HG03159 (cell line): ENCODE results near the gene NEUROD2.

Source experiments
- ATAC-seq: cut with Tn5 transposase; IDR thresholded peaks from one replicate; pipeline ENCODE4 v1.9.1; 2021; ENCODE audit warnings: mild to moderate bottlenecking, moderate library complexity; ENCODE audit not compliant: unreplicated experiment

The NEUROD2 gene

DNA sequence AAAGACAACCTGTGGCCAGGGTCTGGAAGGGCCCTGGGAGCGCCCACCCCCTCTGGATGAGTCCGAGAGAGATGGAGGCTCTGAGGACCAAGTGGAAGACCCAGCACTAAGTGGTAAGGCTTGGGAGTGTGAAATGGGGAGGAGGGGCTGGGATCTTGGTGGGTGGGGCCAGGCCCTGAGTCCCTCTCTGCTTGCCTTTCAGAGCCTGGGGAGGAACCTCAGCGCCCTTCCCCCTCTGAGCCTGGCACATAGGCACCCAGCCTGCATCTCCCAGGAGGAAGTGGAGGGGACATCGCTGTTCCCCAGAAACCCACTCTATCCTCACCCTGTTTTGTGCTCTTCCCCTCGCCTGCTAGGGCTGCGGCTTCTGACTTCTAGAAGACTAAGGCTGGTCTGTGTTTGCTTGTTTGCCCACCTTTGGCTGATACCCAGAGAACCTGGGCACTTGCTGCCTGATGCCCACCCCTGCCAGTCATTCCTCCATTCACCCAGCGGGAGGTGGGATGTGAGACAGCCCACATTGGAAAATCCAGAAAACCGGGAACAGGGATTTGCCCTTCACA lies 28.0 kb upstream of the NEUROD2 start:
- no peak for ATAC-seq

GRCh38 chr17:39634384-39634871 lies 26.7 kb upstream of the NEUROD2 start:
- ATAC-seq: no peak

DNA sequence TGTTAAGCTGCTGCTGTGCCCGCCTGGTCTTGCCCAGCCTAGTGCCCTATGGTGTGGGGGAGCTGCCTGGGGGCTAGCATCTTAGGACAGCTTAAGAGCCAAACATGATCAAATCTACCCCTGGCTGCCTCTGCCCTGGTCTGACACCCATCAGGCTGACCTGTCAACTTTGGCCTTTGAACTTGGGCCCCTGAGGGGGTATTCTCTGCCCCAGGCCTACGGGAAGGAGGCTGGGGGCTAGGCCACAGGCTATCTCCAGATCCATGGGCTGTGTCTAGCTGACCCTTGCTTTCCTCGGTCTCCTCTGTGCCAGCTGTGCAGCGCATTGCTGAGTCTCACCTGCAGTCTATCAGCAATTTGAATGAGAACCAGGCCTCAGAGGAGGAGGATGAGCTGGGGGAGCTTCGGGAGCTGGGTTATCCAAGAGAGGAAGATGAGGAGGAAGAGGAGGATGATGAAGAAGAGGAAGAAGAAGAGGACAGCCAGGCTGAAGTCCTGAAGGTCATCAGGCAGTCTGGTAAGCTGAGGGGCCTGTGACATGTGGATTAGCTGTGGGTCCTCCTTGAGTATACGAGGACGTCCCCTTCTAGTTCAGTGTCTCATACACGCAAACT lies 26.0 kb upstream of the NEUROD2 start:
- no peak for ATAC-seq

GRCh38 chr17:39632153-39632941 lies 24.6 kb upstream of the NEUROD2 start:
- ATAC-seq: no peak

GRCh38 chr17:39631403-39631802 lies 23.7 kb upstream of the NEUROD2 start:
- ATAC-seq: no peak

DNA sequence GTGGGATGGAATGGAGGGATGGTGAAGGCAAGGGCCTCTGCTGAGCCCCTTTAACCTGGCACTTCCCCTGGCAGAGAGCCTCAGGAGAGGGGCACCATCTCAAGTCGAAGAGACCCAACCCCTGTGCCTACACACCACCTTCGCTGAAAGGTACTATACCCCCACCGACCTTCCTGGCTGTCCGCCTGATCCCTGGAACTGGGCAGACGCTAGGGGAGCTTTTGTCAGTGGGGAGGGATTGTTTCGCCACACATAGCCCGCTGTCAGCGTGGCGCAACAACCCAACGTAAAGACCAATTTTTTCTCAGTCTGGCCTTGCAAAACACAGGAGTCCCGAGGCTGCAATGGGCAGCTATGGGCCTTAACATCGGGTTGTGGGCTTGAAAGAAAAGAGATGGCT lies 22.2 kb upstream of the NEUROD2 start:
- no peak for ATAC-seq

GRCh38 chr17:39629494-39629880 lies 21.8 kb upstream of the NEUROD2 start:
- no peak for ATAC-seq

GRCh38 chr17:39628655-39629493 lies 21.2 kb upstream of the NEUROD2 start:
- no peak for ATAC-seq

DNA sequence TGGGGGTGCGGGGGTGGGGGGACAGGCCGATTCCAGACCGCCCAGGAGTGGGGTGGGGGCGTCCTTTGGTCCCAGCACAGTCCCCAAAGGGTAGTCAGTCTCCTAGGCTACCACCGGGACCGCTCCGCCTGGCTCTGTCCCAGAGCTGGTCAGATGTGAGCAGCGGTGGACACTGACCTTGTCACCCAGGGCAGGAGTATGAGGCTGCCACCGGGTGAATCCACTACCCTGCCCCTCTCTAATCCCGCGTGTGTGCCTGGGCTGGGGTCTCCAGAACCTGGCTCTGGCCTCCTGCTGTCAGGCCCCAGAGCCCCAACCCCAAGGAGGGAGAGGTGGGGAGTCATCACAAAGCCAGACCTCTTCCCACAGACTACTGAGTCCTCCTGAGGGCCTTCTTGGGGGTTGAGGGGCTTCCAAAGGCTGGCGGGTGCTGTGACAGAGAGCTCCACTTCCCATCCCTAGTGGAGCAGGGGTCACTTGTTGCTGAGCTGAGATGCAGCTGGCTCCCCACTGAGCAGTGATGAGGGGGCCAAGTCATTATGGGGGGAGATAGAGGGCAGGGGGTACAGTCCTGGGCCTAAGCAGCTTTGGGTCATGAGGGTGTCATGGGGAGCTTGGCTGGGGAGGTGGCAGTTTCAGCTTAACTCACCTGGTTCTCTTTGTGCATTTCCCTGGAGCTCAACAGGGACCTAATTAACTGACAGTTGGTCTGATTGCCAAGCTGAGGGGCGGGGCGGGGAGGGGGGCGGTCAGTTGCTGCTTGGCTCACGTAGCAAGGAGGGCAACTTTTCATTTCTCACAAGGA lies 20.2 kb upstream of the NEUROD2 start:
- ATAC-seq: no peak

- no peak for ATAC-seq
These were observed 19.5 kb upstream of the NEUROD2 start for GRCh38 chr17:39627047-39627711.

DNA sequence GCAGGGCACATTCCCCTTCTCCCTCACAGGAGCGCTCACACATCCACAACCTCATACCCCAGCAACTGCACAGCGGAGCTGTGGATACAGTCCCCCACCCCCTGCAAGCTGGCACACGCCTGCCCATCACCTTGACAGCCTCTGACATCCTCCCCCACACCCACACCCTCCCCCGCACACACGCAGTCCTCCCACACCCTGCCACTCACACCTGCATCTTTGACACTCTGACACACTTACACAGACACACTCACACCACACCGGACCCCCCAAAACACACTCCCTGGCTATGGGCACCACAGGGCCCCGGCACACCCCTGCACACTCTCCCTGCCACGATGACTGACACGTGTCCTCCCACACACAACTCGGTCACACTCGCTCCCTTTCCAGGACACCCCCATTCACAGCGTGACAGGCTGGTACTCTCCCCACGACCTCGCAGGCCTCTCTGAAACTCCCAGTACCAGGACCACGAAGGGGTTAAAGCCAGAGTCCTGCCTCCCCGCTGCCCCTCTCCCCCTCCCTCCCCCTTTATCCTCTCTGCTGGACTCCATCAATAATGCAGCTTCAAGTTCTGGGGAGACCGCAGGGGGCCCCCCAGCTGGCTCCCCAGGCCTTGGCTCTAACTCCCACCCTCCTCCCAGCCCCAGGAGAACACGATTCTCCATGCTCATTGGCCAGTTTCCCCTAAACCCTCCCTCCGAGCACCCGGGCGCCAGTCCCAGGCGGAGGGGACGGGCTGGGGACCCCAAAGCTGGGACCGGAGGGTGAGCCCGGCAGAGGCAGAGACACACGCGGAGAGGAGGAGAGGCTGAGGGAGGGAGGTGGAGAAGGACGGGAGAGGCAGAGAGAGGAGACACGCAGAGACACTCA lies 18.7 kb upstream of the NEUROD2 start, which contains the start of gene PPP1R1B:
TSS of gene PPP1R1B (plus strand) at position 782 of the 876 bp plus-strand sequence. CDS start 441 bp downstream, outside the sequence.
- ATAC-seq: no peak

DNA sequence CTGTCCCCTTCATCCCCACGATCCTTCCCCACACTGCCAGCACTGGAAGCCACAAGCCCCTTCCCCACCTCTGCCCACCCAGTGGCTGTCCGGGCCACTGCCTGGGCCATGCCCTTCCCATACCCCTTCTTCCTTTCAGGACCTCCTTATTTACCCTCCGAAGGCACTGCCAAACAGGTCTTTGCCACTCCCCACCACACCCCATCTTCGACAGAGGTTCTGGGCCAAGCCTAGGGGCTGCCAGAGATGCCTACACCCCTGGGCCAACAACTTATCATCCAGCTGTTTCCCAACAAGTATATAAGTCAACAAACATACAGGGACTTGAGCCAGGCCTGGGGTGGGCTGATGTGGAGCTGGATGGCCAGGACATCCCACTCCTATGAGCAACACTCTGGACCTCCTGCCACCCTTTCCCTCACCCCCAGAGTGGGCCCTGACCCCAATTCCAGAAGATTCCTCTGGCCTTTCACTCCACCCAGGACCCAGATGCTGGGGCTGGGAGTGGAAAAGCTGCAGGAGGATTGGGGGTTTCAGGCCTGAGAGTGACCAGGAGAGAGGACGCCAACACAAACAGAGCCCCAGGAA lies 17.6 kb upstream of the NEUROD2 start:
- no peak for ATAC-seq

GRCh38 chr17:39624313-39624712 lies 16.6 kb upstream of the NEUROD2 start:
- no peak for ATAC-seq

- ATAC-seq: no peak
These were observed 15.7 kb upstream of the NEUROD2 start for GRCh38 chr17:39623356-39623950.

DNA sequence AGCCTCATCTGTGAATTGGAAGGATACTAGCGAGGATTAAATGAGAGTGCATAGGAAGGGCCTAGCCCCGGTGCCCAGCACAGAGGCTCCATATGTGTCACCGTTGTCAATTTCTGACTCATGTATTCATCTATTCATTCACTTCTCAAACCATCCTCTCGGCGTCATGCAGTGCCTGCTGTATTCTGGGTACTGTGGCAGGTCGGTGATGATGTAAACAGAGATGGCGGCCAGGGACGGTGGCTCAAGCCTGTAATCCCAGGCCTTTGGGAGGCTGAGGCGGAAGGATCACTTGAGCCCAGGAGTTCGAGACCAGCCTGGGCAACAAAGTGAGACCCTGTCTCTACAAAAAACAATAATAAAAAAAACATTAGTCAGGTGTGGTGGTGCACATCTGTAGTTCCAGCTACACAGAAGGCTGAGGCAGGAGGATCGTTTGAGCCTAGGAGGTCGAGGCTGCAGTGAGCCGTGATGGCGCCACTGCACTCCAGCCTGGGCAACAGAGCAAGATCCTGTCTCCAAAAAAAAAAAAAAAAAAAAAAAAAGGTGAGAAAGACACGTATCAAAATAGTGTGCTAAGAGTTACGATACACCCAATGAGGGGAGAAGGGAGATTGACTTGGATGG lies 14.8 kb upstream of the NEUROD2 start:
- ATAC-seq: no peak

GRCh38 chr17:39621523-39622379 lies 14.0 kb upstream of the NEUROD2 start:
- no peak for ATAC-seq

DNA sequence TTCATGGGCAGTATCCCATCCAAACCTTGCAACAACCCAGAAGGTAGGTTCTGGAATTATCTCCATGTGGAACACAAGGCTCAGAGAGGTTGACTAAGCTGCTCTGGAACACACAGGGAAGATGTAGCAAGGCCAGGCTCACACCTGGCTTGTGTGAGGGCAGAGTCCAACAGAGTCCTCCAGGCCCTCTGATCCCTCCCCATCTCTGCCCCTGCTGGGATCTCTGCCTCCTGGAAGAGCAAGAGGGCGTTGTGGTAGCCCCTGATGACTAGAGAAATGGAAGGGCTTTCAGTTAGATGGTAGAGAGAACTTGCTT lies 12.0 kb upstream of the NEUROD2 start:
- ATAC-seq: no peak
